ENCODE data around the gene CIC.

DNA sequence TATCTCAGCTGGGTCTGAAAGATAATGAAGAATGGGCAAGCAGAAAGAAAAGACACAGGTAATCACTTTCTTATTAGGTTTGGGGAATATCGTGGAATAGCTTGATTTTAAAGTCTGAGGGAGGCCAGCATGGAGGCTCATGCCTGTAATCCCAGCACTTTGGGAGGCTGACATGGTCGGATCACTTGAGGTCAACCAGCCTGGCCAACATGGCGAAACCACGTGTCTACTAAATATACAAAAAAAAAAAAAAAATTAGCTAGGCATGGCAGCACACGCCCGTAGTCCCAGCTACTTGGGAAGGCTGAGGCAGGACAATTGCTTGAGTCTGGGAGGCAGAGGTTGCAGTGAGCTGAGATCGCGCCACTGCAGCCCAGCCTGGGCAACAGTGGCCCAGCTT is 34.8 kb downstream of the CIC start:
- TF ChIP-seq, protein P1, sequence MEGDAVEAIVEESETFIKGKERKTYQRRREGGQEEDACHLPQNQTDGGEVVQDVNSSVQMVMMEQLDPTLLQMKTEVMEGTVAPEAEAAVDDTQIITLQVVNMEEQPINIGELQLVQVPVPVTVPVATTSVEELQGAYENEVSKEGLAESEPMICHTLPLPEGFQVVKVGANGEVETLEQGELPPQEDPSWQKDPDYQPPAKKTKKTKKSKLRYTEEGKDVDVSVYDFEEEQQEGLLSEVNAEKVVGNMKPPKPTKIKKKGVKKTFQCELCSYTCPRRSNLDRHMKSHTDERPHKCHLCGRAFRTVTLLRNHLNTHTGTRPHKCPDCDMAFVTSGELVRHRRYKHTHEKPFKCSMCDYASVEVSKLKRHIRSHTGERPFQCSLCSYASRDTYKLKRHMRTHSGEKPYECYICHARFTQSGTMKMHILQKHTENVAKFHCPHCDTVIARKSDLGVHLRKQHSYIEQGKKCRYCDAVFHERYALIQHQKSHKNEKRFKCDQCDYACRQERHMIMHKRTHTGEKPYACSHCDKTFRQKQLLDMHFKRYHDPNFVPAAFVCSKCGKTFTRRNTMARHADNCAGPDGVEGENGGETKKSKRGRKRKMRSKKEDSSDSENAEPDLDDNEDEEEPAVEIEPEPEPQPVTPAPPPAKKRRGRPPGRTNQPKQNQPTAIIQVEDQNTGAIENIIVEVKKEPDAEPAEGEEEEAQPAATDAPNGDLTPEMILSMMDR (IDR thresholded peaks at IDR 0.05), result no peak
- TF ChIP-seq POLR2A (IDR thresholded peaks at IDR 0.05) (no peak), POLR2AphosphoS5 (IDR thresholded peaks at IDR 0.05) (no peak), EP300 (IDR thresholded peaks at IDR 0.05) (no peak)
